ENCODE results near the gene CDK19.

DNA sequence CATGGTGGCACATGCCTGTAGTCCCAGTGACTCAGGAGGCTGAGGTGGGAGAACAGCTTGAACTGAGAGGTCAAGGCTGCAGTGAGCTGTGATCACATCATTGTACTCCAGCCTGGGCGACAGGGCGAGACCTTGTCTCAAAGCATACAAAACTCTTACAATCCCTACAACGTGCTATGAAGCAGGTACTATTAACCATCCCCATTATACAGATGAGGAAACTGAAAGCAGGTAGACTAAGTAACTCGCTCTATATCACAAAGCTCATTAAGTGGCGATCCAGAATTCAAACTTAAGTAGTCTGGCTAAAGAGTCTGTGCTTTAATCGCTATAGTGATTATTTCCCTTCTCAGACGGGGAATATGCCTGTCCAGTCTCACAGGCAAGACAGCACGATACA, 54.7 kb downstream of the CDK19 start:
- TF ChIP-seq EP300 (conservative IDR thresholded peaks at IDR 0.05; ENCODE audit: poor library complexity, severe bottlenecking) (no peak), MXI1 (conservative IDR thresholded peaks at IDR 0.05; ENCODE audit: poor library complexity, severe bottlenecking) (no peak), EZH2 (IDR thresholded peaks at IDR 0.05; ENCODE audit: borderline replicate concordance, insufficient read depth, low read length, poor library complexity, severe bottlenecking) (no peak)
- TF ChIP-seq, protein P1, sequence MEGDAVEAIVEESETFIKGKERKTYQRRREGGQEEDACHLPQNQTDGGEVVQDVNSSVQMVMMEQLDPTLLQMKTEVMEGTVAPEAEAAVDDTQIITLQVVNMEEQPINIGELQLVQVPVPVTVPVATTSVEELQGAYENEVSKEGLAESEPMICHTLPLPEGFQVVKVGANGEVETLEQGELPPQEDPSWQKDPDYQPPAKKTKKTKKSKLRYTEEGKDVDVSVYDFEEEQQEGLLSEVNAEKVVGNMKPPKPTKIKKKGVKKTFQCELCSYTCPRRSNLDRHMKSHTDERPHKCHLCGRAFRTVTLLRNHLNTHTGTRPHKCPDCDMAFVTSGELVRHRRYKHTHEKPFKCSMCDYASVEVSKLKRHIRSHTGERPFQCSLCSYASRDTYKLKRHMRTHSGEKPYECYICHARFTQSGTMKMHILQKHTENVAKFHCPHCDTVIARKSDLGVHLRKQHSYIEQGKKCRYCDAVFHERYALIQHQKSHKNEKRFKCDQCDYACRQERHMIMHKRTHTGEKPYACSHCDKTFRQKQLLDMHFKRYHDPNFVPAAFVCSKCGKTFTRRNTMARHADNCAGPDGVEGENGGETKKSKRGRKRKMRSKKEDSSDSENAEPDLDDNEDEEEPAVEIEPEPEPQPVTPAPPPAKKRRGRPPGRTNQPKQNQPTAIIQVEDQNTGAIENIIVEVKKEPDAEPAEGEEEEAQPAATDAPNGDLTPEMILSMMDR (IDR thresholded peaks at IDR 0.05; ENCODE audit: poor library complexity, severe bottlenecking), result no peak

Measured in neural cell (in vitro differentiated cells).